Upper lobe of right lung (tissue), 1 donor: Measurements from ENCODE around the gene RFX7. TPM values are rescaled to one million over a fixed set of nuclear protein-coding genes. Genes with fewer than 3 reads are reported as not detected.

Source experiments
- ATAC-seq: fragments of 200-7000 bp; cut with Tn5 transposase; one replicate; pipeline ENCODE4 v1.9.1; 2020; ENCODE audit warnings: mild to moderate bottlenecking, moderate library complexity
- DNase-seq: peaks from one replicate; pipeline ENCODE4 v3.0.0-alpha.2; 2020
- H3K27ac ChIP-seq: fragments of 200-600 bp; one replicate; pipeline ENCODE4 v1.8.0; 2022
- H3K27me3 ChIP-seq: fragments of 200-600 bp; one replicate; pipeline ENCODE4 v1.8.0; 2022; ENCODE audit warnings: mild to moderate bottlenecking
- H3K36me3 ChIP-seq: fragments of 200-600 bp; one replicate; pipeline ENCODE4 v1.8.0; 2022
- H3K4me1 ChIP-seq: fragments of 200-600 bp; one replicate; pipeline ENCODE4 v1.8.0; 2022
- H3K4me3 ChIP-seq: fragments of 200-600 bp; one replicate; pipeline ENCODE4 v1.8.0; 2022; ENCODE audit warnings: mild to moderate bottlenecking
- H3K9me3 ChIP-seq: fragments of 200-600 bp; one replicate; pipeline ENCODE4 v1.8.0; 2022
- intact Hi-C: fragments of 100-400 bp; cut with DNase I; formaldehyde crosslinking; loops from one replicate; pipeline ENCODE4 v1.11.0; 2022
- total RNA-seq: library from RNA; stranded (reverse); fragmentation: NEBNext Ultra II Directional; extraction: Animal tissue kit (Norgen Biotek cat#: 25700); gene quantifications from one replicate; pipeline ENCODE4 v1.2.1, GENCODE V29; 2021
- TF ChIP-seq, protein P1 (sequence below): fragments of 200-600 bp; IDR thresholded peaks from one replicate; pipeline ENCODE4 v1.8.0; 2022; ENCODE audit warnings: antibody characterized with exemption
- donor health status: DM: no; HTN: yes; CAD: no; lungs with severe emphysema.

RFX7 gene
- total RNA-seq, 1 donor from 2014 or later = 15.7 TPM

DNA sequence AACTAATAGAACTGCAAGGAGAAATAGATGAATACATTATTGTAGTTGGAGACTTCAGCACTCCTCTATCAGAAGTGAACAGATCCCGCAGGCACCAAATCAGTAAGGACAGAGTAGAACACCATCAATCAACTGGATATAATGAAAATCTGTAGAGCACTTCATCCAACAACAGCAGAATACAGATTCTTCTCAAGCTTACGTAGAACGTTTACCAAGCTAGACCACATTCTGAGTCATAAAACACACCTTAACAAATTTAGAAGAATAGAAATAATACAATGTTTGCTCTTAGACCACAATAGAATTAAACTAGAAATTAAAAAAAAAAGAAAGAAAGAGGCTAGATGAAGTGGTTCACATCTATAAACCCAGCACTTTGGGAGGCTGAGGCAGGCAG is 179.5 kb downstream of the RFX7 start:
- TF ChIP-seq, protein P1, sequence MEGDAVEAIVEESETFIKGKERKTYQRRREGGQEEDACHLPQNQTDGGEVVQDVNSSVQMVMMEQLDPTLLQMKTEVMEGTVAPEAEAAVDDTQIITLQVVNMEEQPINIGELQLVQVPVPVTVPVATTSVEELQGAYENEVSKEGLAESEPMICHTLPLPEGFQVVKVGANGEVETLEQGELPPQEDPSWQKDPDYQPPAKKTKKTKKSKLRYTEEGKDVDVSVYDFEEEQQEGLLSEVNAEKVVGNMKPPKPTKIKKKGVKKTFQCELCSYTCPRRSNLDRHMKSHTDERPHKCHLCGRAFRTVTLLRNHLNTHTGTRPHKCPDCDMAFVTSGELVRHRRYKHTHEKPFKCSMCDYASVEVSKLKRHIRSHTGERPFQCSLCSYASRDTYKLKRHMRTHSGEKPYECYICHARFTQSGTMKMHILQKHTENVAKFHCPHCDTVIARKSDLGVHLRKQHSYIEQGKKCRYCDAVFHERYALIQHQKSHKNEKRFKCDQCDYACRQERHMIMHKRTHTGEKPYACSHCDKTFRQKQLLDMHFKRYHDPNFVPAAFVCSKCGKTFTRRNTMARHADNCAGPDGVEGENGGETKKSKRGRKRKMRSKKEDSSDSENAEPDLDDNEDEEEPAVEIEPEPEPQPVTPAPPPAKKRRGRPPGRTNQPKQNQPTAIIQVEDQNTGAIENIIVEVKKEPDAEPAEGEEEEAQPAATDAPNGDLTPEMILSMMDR = no peak
- no peaks in the 10 kb centered on the region for H3K4me1 ChIP-seq
- H3K4me3 ChIP-seq = no peak overlapping the region
- H3K27me3 ChIP-seq = no peaks in the 10 kb centered on the region
- DNase-seq = no peak
- H3K27ac ChIP-seq = no peak overlapping the region
- H3K36me3 ChIP-seq = no peaks in the 10 kb centered on the region
- intact Hi-C loops = no loop called here
- ATAC-seq = no peak
- H3K9me3 ChIP-seq = no peaks in the 10 kb centered on the region

DNA sequence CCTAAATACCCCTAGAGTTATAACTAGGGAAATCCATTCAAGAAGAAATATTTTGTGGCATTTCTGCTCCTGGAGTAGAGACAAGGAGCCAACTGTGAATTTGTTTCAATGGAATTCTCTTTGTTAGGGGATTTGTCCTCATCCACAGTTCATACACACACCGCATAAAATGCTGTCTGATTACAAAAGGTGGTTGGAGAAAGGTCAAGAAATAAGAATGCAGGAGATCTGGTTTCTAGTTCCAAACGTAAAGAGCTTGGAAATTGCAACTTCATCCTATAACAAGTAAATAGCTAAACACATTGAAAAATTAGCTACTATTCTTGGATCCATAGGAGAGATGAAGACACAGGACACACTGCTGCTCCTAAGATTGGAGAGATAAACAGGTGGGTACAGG is 184.0 kb downstream of the RFX7 start:
- no peak for DNase-seq
- no peaks in the 10 kb centered on the region for H3K27me3 ChIP-seq
- no peak overlapping the region for H3K4me3 ChIP-seq
- no peaks in the 10 kb centered on the region for H3K36me3 ChIP-seq
- H3K4me1 ChIP-seq = no peaks in the 10 kb centered on the region
- no peaks in the 10 kb centered on the region for H3K9me3 ChIP-seq
- no peak for ATAC-seq
- intact Hi-C loops = no loop called here
- no peak overlapping the region for H3K27ac ChIP-seq
- TF ChIP-seq, protein P1 = no peak

- no peaks in the 10 kb centered on the region for H3K9me3 ChIP-seq
- H3K27me3 ChIP-seq = no peaks in the 10 kb centered on the region
- intact Hi-C loops = no loop called here
- no peaks in the 10 kb centered on the region for H3K4me1 ChIP-seq
- DNase-seq (no peak), ATAC-seq (no peak)
- TF ChIP-seq, protein P1 = no peak
- no peaks in the 10 kb centered on the region for H3K36me3 ChIP-seq
- H3K4me3 ChIP-seq = no peak overlapping the region
- H3K27ac ChIP-seq = no peak overlapping the region
Observed at GRCh38 chr15:56058986-56059385, 184.7 kb downstream of the RFX7 start.

DNA sequence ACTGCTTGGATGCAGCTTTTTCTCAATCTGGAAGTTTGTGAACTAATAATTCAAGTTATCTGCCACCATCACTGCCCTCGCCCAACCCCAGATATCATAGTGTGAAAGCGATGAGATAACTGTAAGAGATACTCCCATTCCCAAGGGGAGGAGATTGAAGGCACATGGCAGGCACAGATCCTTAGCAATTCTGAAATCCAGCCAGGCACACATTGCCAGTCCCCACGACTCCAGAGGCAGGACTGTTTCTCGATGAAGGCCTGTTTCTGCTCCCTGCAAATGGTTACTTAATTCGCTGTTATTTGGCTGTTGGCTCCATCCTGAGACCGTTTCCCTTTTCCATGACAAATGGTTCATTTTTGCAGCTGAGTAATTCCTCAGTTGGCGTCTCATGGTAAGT is 187.1 kb downstream of the RFX7 start:
- DNase-seq (no peak), ATAC-seq (no peak)
- Histone ChIP-seq H3K4me3 (no peak overlapping the region), H3K36me3 (no peaks in the 10 kb centered on the region), H3K4me1 (no peaks in the 10 kb centered on the region), H3K27ac (no peak overlapping the region), H3K9me3 (no peaks in the 10 kb centered on the region), H3K27me3 (no peaks in the 10 kb centered on the region)
- TF ChIP-seq, protein P1 = no peak
- intact Hi-C loops = no loop called here

DNA sequence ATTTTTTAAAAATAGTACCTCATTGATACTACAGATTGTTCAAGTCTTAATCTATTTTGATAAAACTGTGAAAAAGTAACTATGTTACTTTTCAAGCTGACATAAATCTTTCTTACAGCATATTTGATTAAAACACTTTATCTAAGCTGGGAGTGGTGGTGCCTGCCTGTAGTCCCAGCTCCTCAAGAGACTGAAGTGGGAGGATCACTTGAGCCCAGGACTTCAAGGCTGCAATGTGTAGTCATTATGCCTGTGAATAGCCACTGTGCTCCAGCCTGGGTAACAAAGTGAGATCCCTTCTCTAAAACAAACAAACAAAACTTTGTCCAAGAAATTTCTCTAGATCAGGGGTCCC is 190.7 kb downstream of the RFX7 start:
- DNase-seq (no peak), ATAC-seq (peak; percentile 42)
- intact Hi-C loops = no loop called here
- Histone ChIP-seq H3K4me3 (no peak overlapping the region), H3K9me3 (no peaks in the 10 kb centered on the region), H3K27ac (no peak overlapping the region), H3K27me3 (no peaks in the 10 kb centered on the region), H3K4me1 (no peaks in the 10 kb centered on the region), H3K36me3 (no peaks in the 10 kb centered on the region)
- TF ChIP-seq, protein P1 = no peak

DNA sequence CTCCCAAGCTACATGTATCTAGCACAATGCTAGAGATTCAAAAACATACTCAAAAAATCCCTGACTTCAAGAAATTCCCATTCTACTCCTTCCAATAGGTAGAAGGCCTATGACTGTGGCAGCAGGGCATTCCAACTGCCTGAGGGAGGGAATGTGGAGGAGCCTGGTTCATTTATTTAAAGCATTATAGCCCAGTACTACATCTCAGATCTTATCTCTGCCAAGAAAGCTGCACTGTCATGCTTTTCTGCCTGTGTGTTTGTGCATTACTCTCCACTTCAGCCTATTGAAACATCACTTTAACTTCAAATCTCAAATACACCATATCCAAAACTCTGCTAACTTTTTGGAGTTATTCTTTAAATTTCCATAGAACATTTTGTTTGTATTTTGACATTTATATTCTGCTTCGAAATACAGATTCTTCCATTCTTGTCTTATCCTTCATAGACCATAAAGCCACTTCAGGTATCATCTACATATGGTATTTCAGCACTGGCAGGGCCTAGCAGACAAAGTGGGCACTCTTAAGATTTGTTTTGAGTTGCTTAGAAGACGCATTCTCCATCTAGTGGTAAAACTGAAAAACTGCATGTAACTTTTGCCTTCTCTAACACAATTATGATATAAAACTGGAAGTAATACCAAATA is 191.2 kb downstream of the RFX7 start:
- DNase-seq (no peak), ATAC-seq (peak; percentile 74)
- H3K4me1 ChIP-seq = no peaks in the 10 kb centered on the region
- no peaks in the 10 kb centered on the region for H3K9me3 ChIP-seq
- no peak overlapping the region for H3K27ac ChIP-seq
- H3K36me3 ChIP-seq = no peaks in the 10 kb centered on the region
- TF ChIP-seq, protein P1 = peak; percentile 77
- no peaks in the 10 kb centered on the region for H3K27me3 ChIP-seq
- intact Hi-C loops = no loop called here
- H3K4me3 ChIP-seq = no peak overlapping the region
